Hepatocyte (in vitro differentiated cells): Measurements from ENCODE around the gene BBX. TPM values are rescaled to one million over a fixed set of nuclear protein-coding genes. Genes with fewer than 3 reads are reported as not detected.

ENCODE experiments used
- DNase-seq: peaks from one replicate; pipeline ENCODE4 v3.0.0-alpha.2; 2016; ENCODE audit warnings: low spot score
- H2AFZ ChIP-seq: fragments of 200-600 bp; sonication (generic); 2 replicates; pipeline ENCODE4 v1.6.0; 2016; ENCODE audit warnings: antibody characterized with exemption, mild to moderate bottlenecking
- H3K27ac ChIP-seq: fragments of 200-600 bp; sonication (generic); 2 replicates; pipeline ENCODE4 v1.5.1; 2016; ENCODE audit warnings: mild to moderate bottlenecking
- H3K27me3 ChIP-seq: fragments of 200-600 bp; sonication (generic); 2 replicates; pipeline ENCODE4 v1.6.1; 2016
- H3K36me3 ChIP-seq: fragments of 200-600 bp; sonication (generic); replicated peaks from 2 replicates; pipeline ENCODE4 v1.5.1; 2016; ENCODE audit warnings: low read depth; ENCODE audit not compliant: insufficient read depth
- H3K4me1 ChIP-seq: fragments of 200-600 bp; sonication (generic); 2 replicates; pipeline ENCODE4 v1.5.1; 2016; ENCODE audit warnings: mild to moderate bottlenecking, moderate library complexity; ENCODE audit not compliant: insufficient read depth
- H3K4me2 ChIP-seq: fragments of 200-600 bp; sonication (generic); 2 replicates; pipeline ENCODE4 v1.6.0; 2016
- H3K4me3 ChIP-seq: fragments of 200-600 bp; sonication (generic); 2 replicates; pipeline ENCODE4 v1.5.1; 2016; ENCODE audit warnings: mild to moderate bottlenecking
- H3K79me2 ChIP-seq: fragments of 200-600 bp; sonication (generic); 2 replicates; pipeline ENCODE4 v1.6.0; 2017; ENCODE audit warnings: mild to moderate bottlenecking
- H3K9me2 ChIP-seq: fragments of 200-600 bp; sonication (generic); replicated peaks from 2 replicates; pipeline ENCODE4 v1.6.0; 2017; ENCODE audit warnings: mild to moderate bottlenecking; ENCODE audit not compliant: insufficient read depth
- H3K9me3 ChIP-seq: fragments of 200-600 bp; sonication (generic); 2 replicates; pipeline ENCODE4 v1.5.1; 2016; ENCODE audit warnings: low read depth, mild to moderate bottlenecking
- H4K20me1 ChIP-seq: fragments of 200-600 bp; sonication (generic); 2 replicates; pipeline ENCODE4 v1.6.0; 2016; ENCODE audit warnings: mild to moderate bottlenecking; ENCODE audit not compliant: insufficient read depth, poor library complexity, severe bottlenecking
- EZH2 ChIP-seq: fragments of 200-600 bp; sonication (generic); IDR thresholded peaks from 2 replicates; pipeline ENCODE4 v1.6.1; 2016; ENCODE audit warnings: antibody characterized with exemption, mild to moderate bottlenecking, borderline replicate concordance
- EZH2phosphoT487 ChIP-seq: fragments of 200-600 bp; sonication (generic); IDR thresholded peaks from one replicate; pipeline ENCODE4 v1.6.1; 2018; ENCODE audit warnings: antibody characterized with exemption, mild to moderate bottlenecking, low read depth, moderate library complexity; ENCODE audit not compliant: unreplicated experiment, severe bottlenecking
- WGBS: methylation state at CpG from one replicate; pipeline ENCODE4 v1.1.6; 2016; ENCODE audit warnings: low lambda C conversion rate; ENCODE audit errors: missing lambda C conversion rate; 5-methylcytosine and 5-hydroxymethylcytosine counted together
- polyA plus RNA-seq: library from polyadenylated mRNA; unstranded; fragments of >200 nt; fragmentation: Nextera tagmentation; extraction: Ambion mirVana; gene quantifications from 2 replicates; pipeline ENCODE4 v1.2.1, GENCODE V29; 2016
- total RNA-seq: library from RNA; depleted of rRNA; stranded (reverse); fragments of >200 nt; gene quantifications from 2 replicates; pipeline ENCODE4 v1.2.3, GENCODE V29; 2014
- TF ChIP-seq, protein P1 (sequence below): fragments of 200-600 bp; sonication (generic); IDR thresholded peaks from 2 replicates; pipeline ENCODE4 v1.5.1; 2016; ENCODE audit warnings: antibody characterized with exemption, mild to moderate bottlenecking; ENCODE audit not compliant: poor library complexity

BBX gene
- total and polyA plus RNA-seq, 2 experiments from 2014 or later, result 63.7 to 75.2 TPM

DNA sequence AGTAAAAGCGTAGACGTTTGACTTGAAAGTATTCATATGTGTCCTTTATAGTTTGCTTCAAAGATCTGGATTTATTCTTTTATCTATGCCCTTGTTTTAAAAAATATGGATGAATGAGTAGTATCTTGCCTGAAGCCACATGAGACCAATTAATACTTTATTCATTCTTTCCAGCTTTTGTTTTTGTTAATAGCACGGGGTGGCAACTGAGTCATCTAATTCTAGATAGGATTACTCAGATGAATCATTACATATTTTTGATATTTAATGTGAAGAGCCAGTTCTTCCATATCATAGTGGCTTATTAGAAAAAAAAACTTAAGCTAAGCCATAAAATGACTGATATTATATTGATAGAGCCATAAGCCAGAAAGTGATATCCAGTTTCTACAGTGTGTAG, 121.9 kb downstream of the BBX start:
- Histone ChIP-seq H3K79me2 (peaks cover 16% of the 10 kb centered on the region), H3K4me3 (no peak overlapping the region), H3K27ac (no peak overlapping the region), H3K27me3 (no peaks in the 10 kb centered on the region), H3K9me3 (no peaks in the 10 kb centered on the region), H3K9me2 (no peaks in the 10 kb centered on the region), H2AFZ (no peak overlapping the region), H3K4me1 (no peaks in the 10 kb centered on the region), H4K20me1 (no peaks in the 10 kb centered on the region), H3K36me3 (no peaks in the 10 kb centered on the region), H3K4me2 (no peak overlapping the region)
- DNase-seq, result no peak
- 89% methylated on average over 3 of the region's 3 CpGs for WGBS
- TF ChIP-seq EZH2 (no peak), EZH2phosphoT487 (no peak)
- TF ChIP-seq, protein P1, sequence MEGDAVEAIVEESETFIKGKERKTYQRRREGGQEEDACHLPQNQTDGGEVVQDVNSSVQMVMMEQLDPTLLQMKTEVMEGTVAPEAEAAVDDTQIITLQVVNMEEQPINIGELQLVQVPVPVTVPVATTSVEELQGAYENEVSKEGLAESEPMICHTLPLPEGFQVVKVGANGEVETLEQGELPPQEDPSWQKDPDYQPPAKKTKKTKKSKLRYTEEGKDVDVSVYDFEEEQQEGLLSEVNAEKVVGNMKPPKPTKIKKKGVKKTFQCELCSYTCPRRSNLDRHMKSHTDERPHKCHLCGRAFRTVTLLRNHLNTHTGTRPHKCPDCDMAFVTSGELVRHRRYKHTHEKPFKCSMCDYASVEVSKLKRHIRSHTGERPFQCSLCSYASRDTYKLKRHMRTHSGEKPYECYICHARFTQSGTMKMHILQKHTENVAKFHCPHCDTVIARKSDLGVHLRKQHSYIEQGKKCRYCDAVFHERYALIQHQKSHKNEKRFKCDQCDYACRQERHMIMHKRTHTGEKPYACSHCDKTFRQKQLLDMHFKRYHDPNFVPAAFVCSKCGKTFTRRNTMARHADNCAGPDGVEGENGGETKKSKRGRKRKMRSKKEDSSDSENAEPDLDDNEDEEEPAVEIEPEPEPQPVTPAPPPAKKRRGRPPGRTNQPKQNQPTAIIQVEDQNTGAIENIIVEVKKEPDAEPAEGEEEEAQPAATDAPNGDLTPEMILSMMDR, result no peak

DNA sequence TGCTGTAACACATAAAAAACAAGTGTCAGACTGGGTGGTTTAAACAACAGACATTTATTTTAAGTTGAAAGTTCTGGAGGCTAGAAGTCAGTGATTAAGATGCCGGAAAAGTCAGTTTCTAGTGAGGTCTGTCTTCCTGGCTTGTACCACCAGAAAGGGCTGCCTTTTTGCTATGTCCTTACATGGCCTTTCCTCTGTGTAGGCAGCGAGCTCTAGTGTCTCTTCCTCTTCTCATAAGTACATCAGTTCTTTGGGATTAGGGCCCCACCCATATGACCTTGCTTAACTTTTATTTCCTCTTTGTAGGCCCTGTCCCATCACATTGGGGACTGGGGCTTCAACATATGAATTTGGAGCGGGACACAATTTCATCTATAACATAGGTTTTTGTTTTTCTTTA, 128.0 kb downstream of the BBX start:
- no peak for TF ChIP-seq EZH2
- H3K4me3 ChIP-seq, result no peak overlapping the region
- no peaks in the 10 kb centered on the region for H3K9me2 ChIP-seq
- H3K9me3 ChIP-seq, result no peaks in the 10 kb centered on the region
- H3K4me2 ChIP-seq, result no peak overlapping the region
- 93% methylated on average over 3 of the region's 3 CpGs for WGBS
- no peaks in the 10 kb centered on the region for H3K27me3 ChIP-seq
- H4K20me1 ChIP-seq, result no peaks in the 10 kb centered on the region
- no peaks in the 10 kb centered on the region for H3K36me3 ChIP-seq
- no peak overlapping the region for H3K27ac ChIP-seq
- H2AFZ ChIP-seq, result no peak overlapping the region
- peaks cover under 1% of the 10 kb centered on the region for H3K79me2 ChIP-seq
- no peak for DNase-seq
- no peaks in the 10 kb centered on the region for H3K4me1 ChIP-seq

DNA sequence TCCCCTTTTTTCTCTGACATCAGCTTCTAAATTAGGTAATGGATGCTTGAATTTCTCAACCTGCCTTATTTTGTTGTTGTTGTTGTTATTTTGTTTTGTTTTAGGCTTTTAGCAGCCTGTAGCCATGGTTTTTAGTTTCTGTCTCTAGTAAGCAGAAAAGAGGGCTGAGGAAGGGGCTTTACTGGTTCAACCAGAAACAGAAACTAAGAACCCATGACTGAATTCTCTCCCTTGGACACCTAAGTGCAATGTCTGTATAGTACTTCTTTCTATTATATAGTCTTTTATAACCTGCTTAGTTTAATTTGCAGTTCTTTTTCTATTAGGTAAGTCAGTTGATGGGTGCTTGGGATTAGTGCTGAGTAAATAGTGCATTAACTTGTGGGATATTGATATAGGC, 129.0 kb downstream of the BBX start:
- Histone ChIP-seq H3K4me1 (no peaks in the 10 kb centered on the region), H3K4me2 (no peak overlapping the region), H3K27ac (no peak overlapping the region), H3K9me3 (no peaks in the 10 kb centered on the region), H3K4me3 (no peak overlapping the region), H4K20me1 (peaks cover 5% of the 10 kb centered on the region), H3K9me2 (no peaks in the 10 kb centered on the region), H3K36me3 (no peaks in the 10 kb centered on the region), H2AFZ (no peak overlapping the region), H3K27me3 (no peaks in the 10 kb centered on the region), H3K79me2 (no peaks in the 10 kb centered on the region)
- no peak for DNase-seq
- TF ChIP-seq EZH2phosphoT487, result no peak
- TF ChIP-seq EZH2, result no peak
- TF ChIP-seq, protein P1, result no peak

DNA sequence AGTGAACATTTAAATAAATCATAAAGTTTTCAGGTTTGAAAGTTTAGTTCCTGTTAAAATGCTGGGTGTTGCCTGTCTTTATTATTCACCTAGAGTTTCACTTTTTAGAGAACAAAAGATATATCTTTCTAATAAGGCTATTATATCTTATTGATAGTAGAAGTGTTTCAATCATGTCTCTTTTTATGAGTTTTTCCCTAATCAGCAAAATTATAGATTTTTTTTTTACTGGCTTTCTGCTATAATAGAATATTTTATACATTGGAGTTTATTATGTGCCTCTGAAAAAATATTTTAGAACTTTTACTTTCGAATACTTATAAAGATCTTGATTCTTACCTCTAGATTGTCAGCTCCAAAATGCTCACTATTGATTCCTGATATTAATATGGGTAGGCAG, 131.5 kb downstream of the BBX start:
- Histone ChIP-seq H3K4me3 (no peak overlapping the region), H3K4me2 (no peak overlapping the region), H3K79me2 (no peaks in the 10 kb centered on the region), H2AFZ (no peak overlapping the region), H3K27ac (no peak overlapping the region), H3K9me3 (no peaks in the 10 kb centered on the region), H3K27me3 (no peaks in the 10 kb centered on the region), H3K4me1 (no peaks in the 10 kb centered on the region), H3K9me2 (no peaks in the 10 kb centered on the region), H4K20me1 (peaks cover 5% of the 10 kb centered on the region), H3K36me3 (no peaks in the 10 kb centered on the region)
- DNase-seq, result no peak
- WGBS, result 97% methylated on average over 1 of the region's 1 CpG
- no peak for TF ChIP-seq EZH2
- TF ChIP-seq, protein P1, result no peak
- TF ChIP-seq EZH2phosphoT487, result no peak
